ENCODE measurements around the gene SLC2A8.

The SLC2A8 gene

DNA sequence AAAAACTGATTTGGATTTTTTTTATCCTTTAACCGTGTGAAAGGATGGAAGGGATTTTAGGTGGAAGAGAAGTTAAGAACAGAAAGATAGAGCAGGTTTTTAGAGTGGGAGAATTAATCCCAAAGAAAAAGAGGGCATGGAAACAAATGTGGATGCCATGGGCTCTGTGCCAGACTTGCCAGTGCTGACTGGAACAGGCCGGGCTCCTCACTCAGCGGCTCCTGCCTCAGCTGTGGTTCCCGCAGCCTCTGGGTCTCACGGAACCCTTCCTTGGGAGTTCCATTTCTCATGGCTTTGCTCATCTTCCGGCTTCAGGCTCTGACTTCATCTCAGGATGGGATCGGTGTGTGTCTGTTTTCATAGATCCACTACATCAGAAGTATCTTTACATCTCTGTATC is 30.4 kb upstream of the SLC2A8 start:
- Mint-ChIP-seq H3K36me3 (ENCODE audit: low read depth) (no peaks in the 10 kb centered on the region), H3K27ac (no peak overlapping the region), H3K4me1 (ENCODE audit: low read depth) (no peaks in the 10 kb centered on the region), H3K27me3 (peaks cover 43% of the 10 kb centered on the region), H3K4me3 (no peak overlapping the region), H3K9me3 (no peaks in the 10 kb centered on the region)
- DNase-seq: no peak

DNA sequence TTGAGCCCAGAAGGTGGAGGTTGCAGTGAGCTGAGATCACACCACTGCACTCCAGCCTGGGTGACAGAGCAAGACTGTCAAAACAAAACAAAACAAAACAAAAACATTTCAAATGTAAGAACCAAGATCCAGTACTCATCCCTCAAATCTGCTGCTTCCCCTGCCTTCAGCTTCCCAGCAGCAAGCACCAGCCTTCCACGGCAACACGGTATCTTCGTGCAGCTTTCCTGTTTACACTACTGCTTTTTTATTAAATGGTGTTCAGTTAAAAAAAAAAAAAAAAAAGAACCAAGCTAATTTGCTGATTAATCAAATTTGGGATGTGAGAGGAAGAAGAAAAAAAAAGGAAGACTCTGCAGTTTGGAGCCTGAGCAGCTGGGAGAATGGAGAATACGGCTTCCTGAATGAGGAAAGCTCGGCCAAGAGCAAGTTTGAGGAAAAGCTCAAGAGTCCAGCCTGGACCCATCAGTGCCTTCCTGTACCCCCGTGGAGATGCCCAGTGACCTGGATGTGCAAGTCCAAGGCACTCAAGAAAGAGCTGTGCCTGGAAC is 28.0 kb upstream of the SLC2A8 start:
- H3K4me3 Mint-ChIP-seq: no peak overlapping the region
- H3K9me3 Mint-ChIP-seq: no peaks in the 10 kb centered on the region
- H3K4me1 Mint-ChIP-seq (ENCODE audit: low read depth): no peaks in the 10 kb centered on the region
- H3K27me3 Mint-ChIP-seq: peaks cover 59% of the 10 kb centered on the region
- no peak for DNase-seq
- no peak overlapping the region for H3K27ac Mint-ChIP-seq
- H3K36me3 Mint-ChIP-seq (ENCODE audit: low read depth): no peaks in the 10 kb centered on the region

DNA sequence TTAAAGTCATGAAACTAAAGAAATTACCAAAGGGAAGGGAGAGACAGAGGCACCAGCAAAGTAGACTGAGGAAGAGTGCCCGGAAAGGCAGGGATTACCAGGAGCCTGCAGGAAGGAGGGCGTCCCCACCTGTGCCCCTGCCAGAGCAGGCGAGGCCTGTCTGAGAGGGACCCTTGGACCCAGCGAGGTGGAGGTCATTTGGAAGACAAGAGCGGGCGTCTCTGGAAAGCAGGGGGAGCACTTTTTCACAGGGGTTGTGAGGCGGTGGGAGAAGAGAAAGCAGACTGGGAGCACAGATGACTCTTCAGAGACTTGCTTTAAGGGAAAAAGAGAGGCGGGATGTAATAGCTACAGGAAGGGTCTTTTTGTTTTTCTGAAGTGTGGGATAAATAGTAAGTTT is 27.5 kb upstream of the SLC2A8 start:
- Mint-ChIP-seq H3K4me1 (ENCODE audit: low read depth) (no peaks in the 10 kb centered on the region), H3K9me3 (no peaks in the 10 kb centered on the region), H3K36me3 (ENCODE audit: low read depth) (no peaks in the 10 kb centered on the region), H3K27me3 (peaks cover 59% of the 10 kb centered on the region), H3K4me3 (no peak overlapping the region), H3K27ac (no peak overlapping the region)
- DNase-seq: no peak

DNA sequence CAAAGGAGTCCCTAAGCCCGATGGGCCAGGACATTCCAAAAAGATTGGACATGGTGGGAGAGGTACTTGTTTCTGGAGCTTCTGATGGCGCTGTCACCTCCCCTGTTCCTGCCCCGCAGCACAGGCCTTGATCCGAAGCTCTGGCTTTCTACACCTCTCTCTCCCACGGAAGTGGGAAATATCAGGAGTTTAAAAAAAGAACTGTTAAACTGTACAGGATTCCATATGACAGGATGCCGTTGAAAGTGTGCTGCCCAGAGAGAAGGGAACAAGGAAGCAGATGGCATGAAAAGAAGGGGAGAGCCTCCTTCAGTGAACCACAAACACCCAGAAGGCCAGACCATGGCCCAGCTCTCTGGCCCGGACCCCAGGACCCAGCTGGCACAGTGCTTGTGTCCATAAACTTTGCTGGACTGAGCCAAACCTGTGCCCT is 26.8 kb upstream of the SLC2A8 start:
- H3K4me1 Mint-ChIP-seq (ENCODE audit: low read depth): no peaks in the 10 kb centered on the region
- H3K36me3 Mint-ChIP-seq (ENCODE audit: low read depth): no peaks in the 10 kb centered on the region

GRCh38 chr9:127370672-127371648 is 26.0 kb upstream of the SLC2A8 start:
- no peaks in the 10 kb centered on the region for H3K9me3 Mint-ChIP-seq
- H3K4me3 Mint-ChIP-seq: no peak overlapping the region
- DNase-seq: peak; percentile 16
- H3K4me1 Mint-ChIP-seq (ENCODE audit: low read depth): no peaks in the 10 kb centered on the region
- H3K27me3 Mint-ChIP-seq: peaks cover 73% of the 10 kb centered on the region
- H3K27ac Mint-ChIP-seq: no peak overlapping the region
- H3K36me3 Mint-ChIP-seq (ENCODE audit: low read depth): no peaks in the 10 kb centered on the region

More for the DNA sequence above, 26.8 kb upstream of the SLC2A8 start:
- peaks cover 65% of the 10 kb centered on the region for H3K27me3 Mint-ChIP-seq
- H3K27ac Mint-ChIP-seq: no peak overlapping the region
- H3K4me3 Mint-ChIP-seq: no peak overlapping the region
- no peaks in the 10 kb centered on the region for H3K9me3 Mint-ChIP-seq
- DNase-seq: no peak

GRCh38 chr9:127380479-127380878 is 16.5 kb upstream of the SLC2A8 start:
- Mint-ChIP-seq H3K27ac (no peak overlapping the region), H3K27me3 (peaks cover 71% of the 10 kb centered on the region), H3K4me3 (no peak overlapping the region), H3K9me3 (peaks cover 8% of the 10 kb centered on the region), H3K4me1 (ENCODE audit: low read depth) (no peaks in the 10 kb centered on the region), H3K36me3 (ENCODE audit: low read depth) (no peaks in the 10 kb centered on the region)
- DNase-seq: no peak

DNA sequence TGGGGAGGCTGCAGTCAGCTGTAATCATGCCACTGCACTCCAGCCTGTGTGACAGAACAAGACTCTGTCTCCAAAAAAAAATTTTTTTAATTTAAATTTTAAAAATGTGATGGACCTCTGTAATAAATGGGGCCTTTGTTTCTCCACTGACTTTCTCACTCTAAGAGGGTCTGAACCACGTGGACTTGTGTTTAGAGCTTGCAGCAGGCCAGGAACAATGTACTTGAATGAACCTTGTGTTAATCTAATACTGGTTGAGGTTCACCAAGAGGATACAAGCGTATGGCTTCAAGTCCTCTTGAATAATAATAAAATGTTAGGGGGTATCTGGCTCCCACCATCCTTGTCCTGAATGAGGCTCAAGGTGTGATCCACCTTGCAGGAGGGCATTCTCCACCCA is 14.4 kb upstream of the SLC2A8 start:
- H3K36me3 Mint-ChIP-seq (ENCODE audit: low read depth): no peaks in the 10 kb centered on the region
- H3K27ac Mint-ChIP-seq: no peak overlapping the region
- peaks cover 8% of the 10 kb centered on the region for H3K9me3 Mint-ChIP-seq
- peaks cover 75% of the 10 kb centered on the region for H3K27me3 Mint-ChIP-seq
- peaks cover 6% of the 10 kb centered on the region for H3K4me1 Mint-ChIP-seq (ENCODE audit: low read depth)
- no peak for DNase-seq
- no peak overlapping the region for H3K4me3 Mint-ChIP-seq

- Mint-ChIP-seq H3K27ac (no peak overlapping the region), H3K27me3 (peaks cover 71% of the 10 kb centered on the region)
These were observed 12.8 kb upstream of the SLC2A8 start for GRCh38 chr9:127384016-127384730.

GRCh38 chr9:127384901-127385300 is 12.1 kb upstream of the SLC2A8 start:
- no peak overlapping the region for H3K4me3 Mint-ChIP-seq

More at GRCh38 chr9:127384016-127384730, 12.8 kb upstream of the SLC2A8 start:
- Mint-ChIP-seq H3K36me3 (ENCODE audit: low read depth) (no peaks in the 10 kb centered on the region), H3K4me3 (no peak overlapping the region), H3K9me3 (peaks cover 4% of the 10 kb centered on the region), H3K4me1 (ENCODE audit: low read depth) (peaks cover 21% of the 10 kb centered on the region)
- peak; percentile 25 for DNase-seq

DNA sequence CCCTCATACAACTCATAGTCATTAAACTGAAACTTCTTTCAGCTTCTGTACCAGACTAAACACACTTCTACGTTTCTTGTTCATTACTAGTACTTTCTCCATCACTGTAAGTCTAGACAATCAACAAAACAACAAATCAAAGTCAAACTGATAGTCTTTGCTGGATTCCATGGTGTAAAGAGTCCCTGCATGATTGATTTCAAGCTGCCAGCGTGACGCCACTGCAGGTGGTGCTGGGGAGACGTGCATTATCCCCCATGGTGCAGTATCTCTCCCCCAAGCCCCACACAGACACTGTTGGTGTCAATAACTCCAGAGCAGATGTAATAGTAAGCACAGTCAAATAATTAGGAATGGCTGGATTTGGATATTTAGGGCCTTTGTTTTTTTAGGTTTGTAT is 10.7 kb upstream of the SLC2A8 start:
- no peaks in the 10 kb centered on the region for H3K9me3 Mint-ChIP-seq
- H3K4me1 Mint-ChIP-seq (ENCODE audit: low read depth): peaks cover 31% of the 10 kb centered on the region
- peaks cover 72% of the 10 kb centered on the region for H3K27me3 Mint-ChIP-seq
- DNase-seq: no peak
- no peak overlapping the region for H3K27ac Mint-ChIP-seq
- H3K36me3 Mint-ChIP-seq (ENCODE audit: low read depth): no peaks in the 10 kb centered on the region
- no peak overlapping the region for H3K4me3 Mint-ChIP-seq

More at GRCh38 chr9:127384901-127385300, 12.1 kb upstream of the SLC2A8 start:
- H3K36me3 Mint-ChIP-seq (ENCODE audit: low read depth): no peaks in the 10 kb centered on the region
- peak; percentile 29 for DNase-seq
- H3K9me3 Mint-ChIP-seq: no peaks in the 10 kb centered on the region
- peaks cover 25% of the 10 kb centered on the region for H3K4me1 Mint-ChIP-seq (ENCODE audit: low read depth)
- no peak overlapping the region for H3K27ac Mint-ChIP-seq
- H3K27me3 Mint-ChIP-seq: peaks cover 69% of the 10 kb centered on the region

GRCh38 chr9:127386981-127387380 is 10.0 kb upstream of the SLC2A8 start:
- H3K27ac Mint-ChIP-seq: no peak overlapping the region
- peaks cover 71% of the 10 kb centered on the region for H3K27me3 Mint-ChIP-seq
- no peaks in the 10 kb centered on the region for H3K9me3 Mint-ChIP-seq
- no peaks in the 10 kb centered on the region for H3K36me3 Mint-ChIP-seq (ENCODE audit: low read depth)
- DNase-seq: peak; percentile 25
- H3K4me1 Mint-ChIP-seq (ENCODE audit: low read depth): peaks cover 31% of the 10 kb centered on the region
- no peak overlapping the region for H3K4me3 Mint-ChIP-seq

GRCh38 chr9:127388037-127388855 is 8.7 kb upstream of the SLC2A8 start:
- H3K4me1 Mint-ChIP-seq (ENCODE audit: low read depth): peaks cover 31% of the 10 kb centered on the region
- H3K36me3 Mint-ChIP-seq (ENCODE audit: low read depth): no peaks in the 10 kb centered on the region
- H3K27ac Mint-ChIP-seq: peak overlapping the region; percentile 87
- H3K4me3 Mint-ChIP-seq: peak overlapping the region; percentile 45
- H3K27me3 Mint-ChIP-seq: peaks cover 75% of the 10 kb centered on the region
- DNase-seq: peak; percentile 82
- H3K9me3 Mint-ChIP-seq: no peaks in the 10 kb centered on the region

DNA sequence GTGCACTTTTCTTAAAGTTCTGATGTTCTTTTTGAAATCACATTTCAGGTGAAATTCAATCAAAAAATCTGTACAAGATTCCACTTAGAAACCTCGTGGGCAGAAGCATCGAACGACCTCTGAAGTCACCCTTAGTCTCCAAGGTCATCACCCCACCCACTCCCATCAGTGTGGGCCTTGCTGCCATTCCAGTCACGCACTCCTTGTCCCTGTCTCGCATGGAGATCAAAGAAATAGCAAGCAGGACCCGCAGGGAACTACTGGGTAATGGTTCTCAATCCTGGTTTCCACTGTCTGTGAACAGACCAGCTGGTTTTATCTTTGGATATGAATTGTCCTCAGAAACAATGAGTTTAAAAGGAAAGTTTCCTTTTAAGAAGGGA is 8.1 kb upstream of the SLC2A8 start:
- peak overlapping the region; percentile 45 for H3K4me3 Mint-ChIP-seq
- peaks cover 74% of the 10 kb centered on the region for H3K27me3 Mint-ChIP-seq
- H3K36me3 Mint-ChIP-seq (ENCODE audit: low read depth): no peaks in the 10 kb centered on the region
- H3K27ac Mint-ChIP-seq: peak overlapping the region; percentile 87
- H3K9me3 Mint-ChIP-seq: no peaks in the 10 kb centered on the region
- no peak for DNase-seq
- H3K4me1 Mint-ChIP-seq (ENCODE audit: low read depth): peaks cover 31% of the 10 kb centered on the region
